GM06990 (cell line): ENCODE results near the gene SETD9.

ENCODE experiments used
- DNase-seq: peaks from one replicate; pipeline ENCODE4 v3.0.0-alpha.2; 2011; ENCODE audit not compliant: insufficient read length; ENCODE audit errors: extremely low read depth
- H3K27me3 ChIP-seq: replicated peaks from 2 replicates; pipeline ENCODE4 v1.6.0; 2011; ENCODE audit warnings: low read length; ENCODE audit not compliant: control insufficient read depth, insufficient read depth
- H3K36me3 ChIP-seq: 2 replicates; pipeline ENCODE4 v1.5.1; 2011; ENCODE audit warnings: low read length; ENCODE audit not compliant: control insufficient read depth, insufficient read depth
- H3K4me3 ChIP-seq: replicated peaks from 2 replicates; pipeline ENCODE4 v1.5.1; 2011; ENCODE audit warnings: low read depth, mild to moderate bottlenecking, control low read depth, low read length
- CTCF ChIP-seq: IDR thresholded peaks from 2 replicates; pipeline ENCODE4 v1.5.1; 2011; ENCODE audit warnings: low read length, control low read depth, mild to moderate bottlenecking, inconsistent platforms; ENCODE audit not compliant: insufficient read depth, poor library complexity, severe bottlenecking

SETD9 gene

DNA sequence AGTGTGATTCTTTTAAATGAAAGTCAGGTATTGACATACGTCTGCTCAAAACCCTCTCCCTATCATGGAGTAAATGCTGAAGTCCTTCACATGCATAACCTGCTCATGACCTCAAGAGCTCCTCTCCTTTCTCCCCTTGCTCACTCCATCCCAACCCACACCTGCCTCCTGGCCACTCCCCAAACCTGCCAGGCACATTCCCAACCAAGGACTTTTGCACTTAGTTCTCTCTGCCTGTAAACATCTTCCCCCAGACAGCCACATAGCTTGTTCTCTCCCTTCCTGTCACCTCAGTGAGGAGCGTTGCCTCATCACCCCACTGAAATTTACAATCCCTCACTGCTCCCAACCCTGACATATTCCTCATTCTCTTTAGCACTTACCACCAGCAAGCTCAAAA, 8.7 kb downstream of the SETD9 start:
- peaks cover 2% of the 10 kb centered on the region for H3K36me3 ChIP-seq
- no peak for TF ChIP-seq CTCF
- DNase-seq = no peak
- no peak overlapping the region for H3K4me3 ChIP-seq
- no peaks in the 10 kb centered on the region for H3K27me3 ChIP-seq

GRCh38 chr5:56919942-56920662, 10.7 kb downstream of the SETD9 start:
- no peak for TF ChIP-seq CTCF
- no peak for DNase-seq
- H3K36me3 ChIP-seq = peaks cover 4% of the 10 kb centered on the region

DNA sequence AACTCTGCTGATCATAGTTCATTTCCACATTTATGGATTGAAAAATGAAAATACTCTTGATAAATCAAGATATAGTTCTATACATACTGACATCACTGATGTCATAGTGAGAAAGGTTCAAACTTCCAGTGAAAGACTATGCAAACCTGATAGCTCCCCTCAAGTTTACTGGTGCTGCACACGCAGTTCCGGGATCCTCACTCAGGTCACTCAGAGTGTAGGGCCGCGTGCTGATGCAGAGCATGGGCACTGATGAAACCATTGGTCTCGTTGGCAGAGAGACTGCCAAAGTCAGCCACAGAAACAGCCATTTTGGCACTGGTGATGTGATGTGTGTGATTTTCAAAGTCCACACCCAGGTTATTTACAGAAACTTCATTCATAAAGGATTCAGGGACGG, 13.5 kb downstream of the SETD9 start:
- TF ChIP-seq CTCF = no peak
- Histone ChIP-seq H3K27me3 (no peaks in the 10 kb centered on the region), H3K36me3 (peaks cover 6% of the 10 kb centered on the region), H3K4me3 (no peak overlapping the region)
- DNase-seq = no peak

More at GRCh38 chr5:56919942-56920662, 10.7 kb downstream of the SETD9 start:
- H3K27me3 ChIP-seq = no peaks in the 10 kb centered on the region
- H3K4me3 ChIP-seq = no peak overlapping the region

- TF ChIP-seq CTCF = no peak
- peaks cover 5% of the 10 kb centered on the region for H3K36me3 ChIP-seq
These were observed 24.9 kb downstream of the SETD9 start for GRCh38 chr5:56934325-56934724.

DNA sequence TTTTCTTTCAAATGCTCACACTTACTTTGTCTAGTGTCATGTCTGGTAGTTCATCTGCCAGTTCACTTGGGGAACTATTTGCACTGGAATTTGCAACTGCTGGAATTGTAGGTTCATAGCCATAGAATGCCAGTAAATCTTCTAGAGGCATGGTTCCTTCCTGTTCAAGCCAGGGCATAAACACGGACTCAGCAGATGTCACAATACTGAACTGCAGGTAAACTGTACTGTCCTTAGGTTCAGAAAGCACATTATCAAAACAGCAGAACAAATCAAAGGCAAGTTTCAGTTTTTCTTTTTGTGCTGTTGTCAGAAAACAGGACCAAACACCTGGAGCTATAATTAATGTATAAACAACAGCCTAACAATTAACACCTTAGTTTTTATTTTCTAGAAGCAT, 29.5 kb downstream of the SETD9 start:
- no peak for DNase-seq
- H3K4me3 ChIP-seq = no peak overlapping the region
- no peaks in the 10 kb centered on the region for H3K27me3 ChIP-seq
- TF ChIP-seq CTCF = no peak
- H3K36me3 ChIP-seq = peaks cover 9% of the 10 kb centered on the region

More at GRCh38 chr5:56934325-56934724, 24.9 kb downstream of the SETD9 start:
- Histone ChIP-seq H3K4me3 (no peak overlapping the region), H3K27me3 (no peaks in the 10 kb centered on the region)
- DNase-seq = no peak

DNA sequence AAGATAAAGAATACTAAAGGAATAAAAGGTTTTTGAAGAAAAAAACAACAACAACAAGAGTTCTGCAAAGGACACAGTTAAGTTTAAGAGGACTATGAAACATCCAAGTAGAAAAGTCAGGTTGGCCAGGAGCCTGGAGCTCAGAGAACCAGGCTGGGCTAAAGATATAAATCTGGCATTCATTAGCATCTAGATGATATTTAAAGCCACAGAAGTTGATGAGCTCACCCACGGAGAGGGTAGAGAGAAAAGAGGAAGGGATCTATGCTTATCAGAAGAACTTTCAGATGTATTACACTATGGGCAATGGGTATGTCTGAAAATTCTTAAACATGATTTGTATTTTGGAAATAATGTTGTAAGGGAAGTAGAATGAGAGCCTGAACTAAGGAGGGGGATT, 32.6 kb downstream of the SETD9 start:
- no peak for DNase-seq
- H3K4me3 ChIP-seq = no peak overlapping the region
- no peak for TF ChIP-seq CTCF
- H3K36me3 ChIP-seq = peaks cover 9% of the 10 kb centered on the region
- H3K27me3 ChIP-seq = no peaks in the 10 kb centered on the region
